ENCODE data around the gene DYRK1A.

DNA sequence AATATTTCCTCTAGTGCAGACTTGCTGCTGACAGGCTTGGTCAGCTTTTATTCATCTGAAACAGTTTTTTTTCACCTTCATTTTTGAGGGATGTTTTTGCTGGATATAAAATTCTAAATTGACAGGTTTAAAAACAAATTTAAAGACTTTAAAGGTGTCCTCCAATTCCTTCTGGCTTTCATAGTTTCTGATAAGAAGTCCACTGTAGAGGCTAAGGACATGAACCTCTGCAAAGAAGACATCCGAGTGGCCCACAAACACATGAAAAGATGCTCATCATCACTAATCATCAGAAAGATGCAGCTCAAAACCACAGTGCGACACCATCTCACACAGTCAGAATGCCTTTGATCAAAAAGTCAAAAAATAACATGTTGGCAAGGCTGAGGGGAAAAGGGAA lies 42.0 kb upstream of the DYRK1A start:
- TF ChIP-seq POLR2A (IDR thresholded peaks at IDR 0.05; ENCODE audit: extremely low read depth, insufficient read length) = no peak
- TF ChIP-seq, protein P1, sequence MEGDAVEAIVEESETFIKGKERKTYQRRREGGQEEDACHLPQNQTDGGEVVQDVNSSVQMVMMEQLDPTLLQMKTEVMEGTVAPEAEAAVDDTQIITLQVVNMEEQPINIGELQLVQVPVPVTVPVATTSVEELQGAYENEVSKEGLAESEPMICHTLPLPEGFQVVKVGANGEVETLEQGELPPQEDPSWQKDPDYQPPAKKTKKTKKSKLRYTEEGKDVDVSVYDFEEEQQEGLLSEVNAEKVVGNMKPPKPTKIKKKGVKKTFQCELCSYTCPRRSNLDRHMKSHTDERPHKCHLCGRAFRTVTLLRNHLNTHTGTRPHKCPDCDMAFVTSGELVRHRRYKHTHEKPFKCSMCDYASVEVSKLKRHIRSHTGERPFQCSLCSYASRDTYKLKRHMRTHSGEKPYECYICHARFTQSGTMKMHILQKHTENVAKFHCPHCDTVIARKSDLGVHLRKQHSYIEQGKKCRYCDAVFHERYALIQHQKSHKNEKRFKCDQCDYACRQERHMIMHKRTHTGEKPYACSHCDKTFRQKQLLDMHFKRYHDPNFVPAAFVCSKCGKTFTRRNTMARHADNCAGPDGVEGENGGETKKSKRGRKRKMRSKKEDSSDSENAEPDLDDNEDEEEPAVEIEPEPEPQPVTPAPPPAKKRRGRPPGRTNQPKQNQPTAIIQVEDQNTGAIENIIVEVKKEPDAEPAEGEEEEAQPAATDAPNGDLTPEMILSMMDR (IDR thresholded peaks at IDR 0.05; ENCODE audit: low read depth, low read length) = no peak
- no peak for TF ChIP-seq MYC (IDR thresholded peaks at IDR 0.05; ENCODE audit: low read depth, low read length)
- TF ChIP-seq, protein P2, sequence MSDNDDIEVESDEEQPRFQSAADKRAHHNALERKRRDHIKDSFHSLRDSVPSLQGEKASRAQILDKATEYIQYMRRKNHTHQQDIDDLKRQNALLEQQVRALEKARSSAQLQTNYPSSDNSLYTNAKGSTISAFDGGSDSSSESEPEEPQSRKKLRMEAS (IDR thresholded peaks at IDR 0.05; ENCODE audit: low read depth, low read length) = no peak

All from NB4 (cell line).